Adipocyte (in vitro differentiated cells): ENCODE measurements around the gene INSRR.
A peak's percentile ranks its signal among the peaks of the same experiment; 100 is the strongest.

Experiments
- DNase-seq: peaks from one replicate; pipeline ENCODE4 v3.0.0-alpha.2; 2015; ENCODE audit warnings: low read depth
- H3K27me3 ChIP-seq: replicated peaks from 2 replicates; pipeline ENCODE4 v1.7.0; 2013; ENCODE audit warnings: mild to moderate bottlenecking, low read length, moderate library complexity; ENCODE audit not compliant: control insufficient read depth, insufficient read depth
- H3K36me3 ChIP-seq: 2 replicates; pipeline ENCODE4 v1.7.0; 2013; ENCODE audit warnings: low read length, mild to moderate bottlenecking, moderate library complexity; ENCODE audit not compliant: control insufficient read depth, insufficient read depth, severe bottlenecking
- H3K4me1 ChIP-seq: 2 replicates; pipeline ENCODE4 v1.7.0; 2013; ENCODE audit warnings: mild to moderate bottlenecking, low read length, moderate library complexity; ENCODE audit not compliant: control insufficient read depth, insufficient read depth
- H3K4me3 ChIP-seq: 2 replicates; pipeline ENCODE4 v1.7.0; 2013; ENCODE audit warnings: mild to moderate bottlenecking, low read length, moderate library complexity
- H3K9ac ChIP-seq: 2 replicates; pipeline ENCODE4 v1.7.0; 2013; ENCODE audit warnings: mild to moderate bottlenecking, low read length, moderate library complexity
- H3K9me3 ChIP-seq: 2 replicates; pipeline ENCODE4 v1.7.0; 2013; ENCODE audit warnings: mild to moderate bottlenecking, low read length, moderate library complexity; ENCODE audit not compliant: control insufficient read depth

Gene INSRR

DNA sequence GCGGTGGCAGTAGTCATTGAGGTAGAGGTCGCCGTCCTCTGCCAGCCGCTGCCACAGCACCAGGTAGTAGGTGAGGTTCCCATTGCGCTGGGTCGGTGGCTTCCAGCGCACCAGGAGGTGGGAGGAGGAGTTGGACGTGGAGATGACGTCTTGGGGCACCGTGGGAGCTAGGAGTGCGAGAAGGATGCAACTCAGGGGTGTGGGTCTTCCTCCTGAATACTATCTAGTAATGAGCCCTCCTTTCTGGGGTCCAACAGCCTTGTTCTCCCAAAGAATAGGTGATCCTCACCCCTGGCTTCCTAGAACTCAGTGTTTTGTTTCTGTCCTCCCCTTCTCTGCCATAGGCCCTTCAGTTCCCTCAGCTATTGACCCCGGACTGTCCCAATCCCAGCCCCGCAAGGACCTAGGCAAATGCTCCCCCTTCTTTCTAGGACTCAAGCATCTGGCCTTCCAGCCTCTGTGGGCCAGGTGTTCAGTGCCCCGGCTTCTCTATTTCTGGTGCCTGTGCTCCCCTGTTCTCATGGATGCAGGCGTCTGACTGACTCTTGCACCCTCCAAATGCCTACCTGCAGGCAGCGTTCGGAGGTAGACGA lies 12.9 kb downstream of the INSRR start:
- H3K9ac ChIP-seq: no peak overlapping the region
- DNase-seq: no peak
- no peaks in the 10 kb centered on the region for H3K36me3 ChIP-seq
- no peaks in the 10 kb centered on the region for H3K9me3 ChIP-seq
- no peak overlapping the region for H3K4me3 ChIP-seq
- no peaks in the 10 kb centered on the region for H3K4me1 ChIP-seq
- H3K27me3 ChIP-seq: peaks cover 59% of the 10 kb centered on the region

DNA sequence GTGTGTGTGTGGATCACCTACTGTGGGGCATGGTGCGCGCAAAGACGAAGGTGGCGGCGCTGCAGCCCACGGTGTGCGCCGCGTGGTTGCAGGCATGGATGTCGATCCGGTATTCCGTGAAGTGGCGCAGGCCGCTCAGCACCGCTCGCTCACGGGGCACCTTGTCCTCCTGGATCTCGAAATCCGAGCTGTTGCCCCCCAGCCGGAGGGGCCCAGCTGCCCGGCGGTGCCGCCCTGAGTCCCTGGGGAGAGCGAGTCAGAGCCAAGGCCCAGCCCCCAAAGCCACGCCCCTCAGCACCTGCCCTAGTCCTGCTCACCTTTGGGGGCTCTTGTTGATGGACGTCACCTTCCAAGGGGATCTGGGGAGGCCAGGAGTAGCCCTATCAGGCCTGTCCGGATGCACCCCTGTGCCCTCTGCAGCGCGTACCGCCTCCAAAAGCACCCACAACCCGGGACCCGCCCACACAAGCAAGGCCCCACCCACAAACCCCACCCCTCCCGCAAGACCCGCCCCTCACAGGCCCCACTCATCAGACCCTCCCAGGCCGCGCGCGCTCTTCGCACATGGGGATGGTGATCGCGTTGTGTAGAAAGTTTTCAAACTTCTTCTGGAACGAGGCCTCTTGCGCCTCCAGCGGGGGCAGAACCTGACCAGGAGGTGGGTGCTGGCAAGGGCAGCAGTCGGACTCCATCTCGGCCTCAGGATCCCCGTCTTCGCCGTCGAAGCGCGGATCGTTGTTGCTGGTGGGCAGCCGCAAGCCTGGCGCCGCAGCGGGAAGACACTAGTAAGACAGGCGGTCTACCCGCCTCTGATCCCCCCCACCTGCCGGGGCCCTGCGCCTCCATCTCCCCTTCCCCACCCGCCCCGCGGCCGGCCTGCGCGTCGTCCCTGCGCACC lies 13.6 kb downstream of the INSRR start:
- H3K4me3 ChIP-seq: no peak overlapping the region
- DNase-seq: no peak
- no peak overlapping the region for H3K9ac ChIP-seq
- H3K27me3 ChIP-seq: peaks cover 61% of the 10 kb centered on the region
- no peaks in the 10 kb centered on the region for H3K36me3 ChIP-seq
- H3K9me3 ChIP-seq: no peaks in the 10 kb centered on the region
- no peaks in the 10 kb centered on the region for H3K4me1 ChIP-seq

DNA sequence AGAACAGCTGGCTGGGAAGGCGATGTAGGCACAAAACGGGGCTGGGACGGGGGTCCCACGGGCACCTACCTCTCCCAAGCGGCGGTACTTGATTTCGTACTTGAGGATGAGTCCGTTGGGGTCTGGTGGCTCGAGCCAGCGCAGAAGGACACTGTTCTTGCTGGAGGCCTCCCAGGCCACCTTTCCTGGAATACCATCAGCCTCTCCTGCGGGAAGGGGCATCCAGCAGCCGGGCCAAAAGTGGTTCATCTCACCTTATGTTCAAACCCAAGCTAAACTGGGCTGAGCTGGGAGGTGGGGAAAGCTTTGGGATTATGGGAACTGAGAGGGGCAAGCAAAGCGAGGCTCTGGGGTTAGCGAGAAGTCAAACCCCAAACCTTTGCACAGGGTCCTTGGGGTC lies 14.3 kb downstream of the INSRR start:
- Histone ChIP-seq H3K9me3 (no peaks in the 10 kb centered on the region), H3K9ac (no peak overlapping the region), H3K27me3 (peaks cover 63% of the 10 kb centered on the region), H3K36me3 (no peaks in the 10 kb centered on the region), H3K4me1 (no peaks in the 10 kb centered on the region), H3K4me3 (no peak overlapping the region)
- DNase-seq: no peak

DNA sequence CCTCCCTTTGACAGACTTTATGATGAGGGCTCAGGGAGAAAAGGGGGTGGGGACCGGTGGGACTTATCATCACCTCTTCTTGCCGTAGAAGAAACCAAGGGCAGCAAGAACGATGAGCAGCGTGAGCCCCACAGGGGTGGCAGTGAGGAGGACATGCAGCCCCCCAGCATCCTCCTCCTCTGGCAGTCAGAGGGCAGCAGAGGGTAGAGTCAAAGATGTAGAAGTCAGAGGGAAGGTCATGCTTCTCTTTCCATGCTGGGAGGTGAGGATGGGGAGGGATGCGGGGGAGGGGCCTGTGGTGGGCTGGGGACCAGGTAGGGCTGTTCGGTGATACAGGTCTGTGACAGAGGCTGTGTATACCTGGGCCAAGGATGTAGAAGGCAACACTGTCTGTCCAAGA lies 14.8 kb downstream of the INSRR start:
- H3K36me3 ChIP-seq: no peaks in the 10 kb centered on the region
- peaks cover 69% of the 10 kb centered on the region for H3K27me3 ChIP-seq
- DNase-seq: no peak
- no peak overlapping the region for H3K9ac ChIP-seq
- no peak overlapping the region for H3K4me3 ChIP-seq
- H3K4me1 ChIP-seq: no peaks in the 10 kb centered on the region
- no peaks in the 10 kb centered on the region for H3K9me3 ChIP-seq

DNA sequence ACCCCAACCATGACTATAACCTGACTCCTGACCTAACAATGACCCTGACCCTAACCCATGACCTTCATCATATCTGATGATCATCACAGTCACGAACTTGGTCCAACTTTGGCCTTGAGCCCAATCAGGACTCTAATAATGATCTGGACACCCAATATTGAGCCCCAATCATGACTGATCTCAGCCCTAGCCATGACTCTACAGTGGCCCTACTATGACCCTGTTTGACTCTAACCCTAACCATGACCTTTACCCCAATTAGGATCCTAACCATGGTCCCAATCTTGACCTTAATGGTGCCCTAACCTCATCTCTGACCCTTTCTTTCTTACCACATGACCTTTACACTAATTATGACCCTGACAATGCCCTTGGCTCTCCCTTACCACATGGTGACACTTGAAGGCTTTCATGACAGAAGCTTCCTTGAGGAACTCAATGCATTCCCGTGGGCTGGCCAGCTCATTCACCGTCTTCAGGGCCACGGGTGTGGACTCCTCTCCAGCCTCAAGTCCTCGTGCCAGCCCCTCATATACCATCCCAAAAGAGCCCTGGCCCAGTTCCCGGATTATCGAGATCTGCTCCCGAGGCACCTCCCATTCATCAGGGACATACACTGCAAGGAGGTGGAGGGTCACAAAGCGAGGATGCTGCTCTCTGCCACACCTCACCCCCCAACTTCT lies 16.2 kb downstream of the INSRR start:
- peaks cover 60% of the 10 kb centered on the region for H3K27me3 ChIP-seq
- DNase-seq: no peak
- H3K36me3 ChIP-seq: no peaks in the 10 kb centered on the region

DNA sequence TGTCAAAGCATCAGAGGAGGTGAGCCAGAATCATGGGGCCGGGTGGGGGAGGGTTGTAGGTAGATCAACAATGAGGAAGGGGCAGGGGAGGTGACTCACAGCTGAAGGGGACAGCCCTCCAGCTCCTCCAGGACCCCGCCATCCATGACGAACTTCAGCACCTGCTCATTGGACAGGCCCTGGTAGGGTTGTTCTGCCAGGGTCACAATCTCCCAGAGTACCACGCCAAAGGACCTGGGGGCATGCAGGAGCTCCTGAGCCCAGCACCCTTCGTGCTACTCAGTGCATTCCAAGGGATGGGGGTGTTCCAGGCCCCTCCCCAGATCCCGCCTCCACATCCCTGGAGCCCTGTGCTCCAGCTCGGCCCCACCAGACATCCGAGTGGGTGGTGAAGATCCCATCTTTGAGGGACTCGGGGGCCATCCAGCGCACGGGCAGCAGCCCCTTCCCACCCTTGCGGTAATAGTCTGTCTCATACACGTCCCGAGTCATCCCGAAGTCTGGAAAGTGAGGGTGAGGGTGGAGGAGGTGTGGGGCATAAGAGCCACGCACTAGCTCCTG lies 17.5 kb downstream of the INSRR start:
- no peak overlapping the region for H3K9ac ChIP-seq
- H3K9me3 ChIP-seq: no peaks in the 10 kb centered on the region
- H3K4me1 ChIP-seq: no peaks in the 10 kb centered on the region
- no peaks in the 10 kb centered on the region for H3K36me3 ChIP-seq
- no peak for DNase-seq
- H3K27me3 ChIP-seq: peaks cover 52% of the 10 kb centered on the region
- no peak overlapping the region for H3K4me3 ChIP-seq

More for the DNA sequence above, 16.2 kb downstream of the INSRR start:
- no peak overlapping the region for H3K4me3 ChIP-seq
- H3K9me3 ChIP-seq: no peaks in the 10 kb centered on the region
- no peaks in the 10 kb centered on the region for H3K4me1 ChIP-seq
- H3K9ac ChIP-seq: no peak overlapping the region

DNA sequence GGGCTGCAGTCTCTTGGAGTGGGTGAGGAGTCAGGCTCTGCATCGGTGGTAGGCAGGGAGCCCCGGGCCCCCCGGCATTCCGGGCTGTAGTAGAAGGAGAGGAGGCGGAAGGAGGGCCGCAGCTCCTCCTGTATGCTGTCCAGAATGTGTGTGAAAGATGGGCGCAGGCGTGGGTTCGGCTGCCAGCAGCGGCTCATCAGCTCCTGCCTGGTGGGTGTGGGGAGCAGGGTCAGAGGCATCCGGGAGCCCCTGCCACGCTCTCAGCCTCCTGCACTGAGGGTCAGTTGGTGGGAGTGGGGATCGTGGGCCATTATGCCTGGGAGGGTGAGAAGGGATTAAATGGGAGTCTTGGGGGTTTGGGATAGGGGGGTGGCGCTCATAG lies 18.0 kb downstream of the INSRR start:
- Histone ChIP-seq H3K36me3 (no peaks in the 10 kb centered on the region), H3K4me1 (no peaks in the 10 kb centered on the region), H3K27me3 (peaks cover 49% of the 10 kb centered on the region), H3K4me3 (no peak overlapping the region), H3K9ac (no peak overlapping the region), H3K9me3 (no peaks in the 10 kb centered on the region)
- no peak for DNase-seq

DNA sequence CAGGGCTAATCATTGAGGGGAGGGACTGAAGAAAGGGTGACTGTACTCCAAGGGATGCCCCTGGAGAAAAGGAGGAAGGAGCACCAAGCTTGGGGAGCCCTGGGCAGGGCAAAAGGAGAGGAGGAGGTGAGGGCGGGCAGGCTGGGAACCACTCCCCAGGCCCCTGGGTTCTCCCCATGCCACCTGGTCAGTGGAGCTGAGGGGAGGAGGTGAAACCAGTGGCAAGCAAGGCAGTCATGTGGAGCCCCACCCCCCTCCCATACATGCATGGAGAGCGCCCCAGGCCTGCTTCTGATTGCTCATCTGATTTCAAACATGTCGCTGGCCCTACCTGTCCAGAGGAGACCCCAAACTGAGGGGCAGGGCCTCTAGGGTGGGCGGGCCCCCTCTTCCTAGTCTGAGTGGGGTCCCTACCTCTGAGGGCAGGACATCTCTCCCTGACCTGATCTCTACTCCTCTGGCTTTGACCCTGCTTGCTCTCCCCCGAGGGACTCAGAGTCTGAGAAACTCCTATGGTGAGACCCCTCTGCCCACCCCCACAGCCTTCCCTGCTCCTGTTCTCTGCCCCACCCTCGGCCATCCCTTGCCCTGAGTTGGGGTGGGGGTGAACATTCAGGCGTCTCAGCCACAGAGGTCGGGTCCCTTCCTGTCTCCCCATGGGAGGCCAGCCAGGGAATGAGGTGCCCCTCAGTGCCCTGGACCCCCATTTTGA lies 18.6 kb downstream of the INSRR start:
- H3K9ac ChIP-seq: no peak overlapping the region
- no peaks in the 10 kb centered on the region for H3K9me3 ChIP-seq
- no peaks in the 10 kb centered on the region for H3K36me3 ChIP-seq
- H3K4me3 ChIP-seq: no peak overlapping the region
- peaks cover 51% of the 10 kb centered on the region for H3K27me3 ChIP-seq
- no peaks in the 10 kb centered on the region for H3K4me1 ChIP-seq
- no peak for DNase-seq

DNA sequence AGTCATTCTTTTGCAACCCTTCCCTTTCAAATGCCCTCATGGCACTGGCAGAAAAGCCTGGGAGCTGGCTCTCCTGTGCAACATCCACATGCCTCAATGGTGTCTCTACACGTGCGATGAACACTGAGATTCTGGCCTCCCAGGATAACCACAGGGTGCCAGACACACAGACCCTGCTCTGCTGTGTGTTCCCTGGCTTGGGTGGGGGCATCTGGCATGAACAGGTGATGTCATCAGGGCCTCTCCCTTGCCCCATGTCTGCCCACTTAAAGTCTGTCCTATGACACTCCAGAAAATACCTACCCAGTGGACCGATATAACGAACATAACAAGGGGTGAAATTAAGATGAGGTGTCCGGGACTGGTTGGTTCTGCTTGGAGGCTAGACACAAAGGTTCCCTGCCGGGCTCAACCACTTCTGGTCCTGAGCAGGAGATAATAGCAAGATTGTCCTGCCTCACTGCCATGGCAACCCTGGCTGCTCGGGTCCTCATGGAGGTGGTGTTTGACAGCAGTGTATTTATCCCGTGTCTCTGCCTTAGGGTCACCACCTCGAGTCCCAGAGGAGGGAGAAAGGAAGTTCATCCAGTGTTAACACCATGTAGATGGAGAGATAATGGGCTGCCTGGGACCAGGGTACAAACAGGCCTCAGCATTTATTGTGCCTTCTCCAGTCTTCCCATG lies 19.3 kb downstream of the INSRR start:
- no peak for DNase-seq
- peaks cover 44% of the 10 kb centered on the region for H3K27me3 ChIP-seq

DNA sequence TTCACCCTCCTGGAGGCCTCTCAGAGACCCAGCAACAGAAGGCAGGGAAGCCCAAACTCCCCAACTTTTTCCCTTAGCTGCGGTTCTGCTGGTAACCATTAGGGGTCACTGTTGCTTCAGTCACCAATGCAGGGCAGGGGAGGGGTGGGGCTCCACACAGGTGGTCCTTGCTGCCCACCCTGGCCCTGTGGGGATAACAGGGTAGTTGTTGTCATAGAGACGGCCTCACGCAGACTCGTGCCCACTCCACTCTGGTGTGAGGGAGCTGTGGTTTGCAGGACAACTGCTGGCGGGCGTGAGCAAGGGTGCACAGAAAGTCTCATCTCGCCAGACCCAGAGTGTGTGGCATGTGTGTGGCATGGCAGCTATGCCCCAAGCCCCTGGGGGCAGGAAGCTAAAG lies 19.9 kb downstream of the INSRR start:
- Histone ChIP-seq H3K4me1 (no peaks in the 10 kb centered on the region), H3K4me3 (no peak overlapping the region), H3K27me3 (peaks cover 44% of the 10 kb centered on the region), H3K9ac (no peak overlapping the region), H3K9me3 (no peaks in the 10 kb centered on the region), H3K36me3 (no peaks in the 10 kb centered on the region)
- peak; percentile 66 for DNase-seq

More for the DNA sequence above, 19.3 kb downstream of the INSRR start:
- Histone ChIP-seq H3K9me3 (no peaks in the 10 kb centered on the region), H3K9ac (no peak overlapping the region), H3K4me3 (no peak overlapping the region), H3K4me1 (no peaks in the 10 kb centered on the region), H3K36me3 (no peaks in the 10 kb centered on the region)
